Measurements from ENCODE around the gene DLG2. TPM values are rescaled to one million over a fixed set of nuclear protein-coding genes. Genes with fewer than 3 reads are reported as not detected.

The DLG2 gene
- total RNA-seq, 4 donors from 2014 or later = 6.5 to 14.6 (median 7.2) TPM

DNA sequence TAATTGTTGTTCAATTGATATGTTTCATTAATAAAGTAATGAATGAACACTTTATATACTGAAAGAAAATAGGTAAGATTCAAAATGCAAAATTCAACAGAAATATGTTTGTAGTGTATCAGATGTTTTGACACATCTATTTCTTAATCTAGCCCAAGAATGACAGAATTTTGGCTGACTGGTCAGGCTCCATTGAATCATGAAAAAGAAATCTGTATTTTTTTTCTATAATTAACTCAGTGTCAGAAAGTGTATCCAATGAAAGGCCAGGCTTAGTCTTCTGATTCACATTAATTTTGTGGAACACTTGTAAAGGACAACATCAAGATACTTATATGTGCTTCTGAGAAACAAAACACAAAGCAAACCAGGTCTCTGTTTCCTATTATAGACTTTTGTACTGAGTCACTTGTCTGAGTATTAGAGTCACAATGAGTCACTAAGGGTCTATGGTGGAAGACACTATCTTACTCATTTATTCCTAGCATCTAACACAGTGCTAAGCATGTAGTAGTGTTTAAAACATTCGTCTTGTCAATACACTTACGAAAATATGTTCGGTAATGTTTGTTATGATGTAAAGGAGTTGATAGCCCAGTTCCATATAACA is 2043.3 kb downstream of the DLG2 start:
- DNase-seq (ENCODE audit: low spot score in 2 of 2) = no peak
- Histone ChIP-seq H3K27ac (no peak overlapping the region), H3K27me3 (no peaks in the 10 kb centered on the region), H3K9me3 (no peaks in the 10 kb centered on the region), H3K36me3 (no peaks in the 10 kb centered on the region), H3K4me1 (no peaks in the 10 kb centered on the region), H3K4me3 (no peak overlapping the region)
- TF ChIP-seq POLR2A (IDR thresholded peaks at IDR 0.05) (no peak), EP300 (IDR thresholded peaks at IDR 0.05) (no peak)
- TF ChIP-seq, protein P1, sequence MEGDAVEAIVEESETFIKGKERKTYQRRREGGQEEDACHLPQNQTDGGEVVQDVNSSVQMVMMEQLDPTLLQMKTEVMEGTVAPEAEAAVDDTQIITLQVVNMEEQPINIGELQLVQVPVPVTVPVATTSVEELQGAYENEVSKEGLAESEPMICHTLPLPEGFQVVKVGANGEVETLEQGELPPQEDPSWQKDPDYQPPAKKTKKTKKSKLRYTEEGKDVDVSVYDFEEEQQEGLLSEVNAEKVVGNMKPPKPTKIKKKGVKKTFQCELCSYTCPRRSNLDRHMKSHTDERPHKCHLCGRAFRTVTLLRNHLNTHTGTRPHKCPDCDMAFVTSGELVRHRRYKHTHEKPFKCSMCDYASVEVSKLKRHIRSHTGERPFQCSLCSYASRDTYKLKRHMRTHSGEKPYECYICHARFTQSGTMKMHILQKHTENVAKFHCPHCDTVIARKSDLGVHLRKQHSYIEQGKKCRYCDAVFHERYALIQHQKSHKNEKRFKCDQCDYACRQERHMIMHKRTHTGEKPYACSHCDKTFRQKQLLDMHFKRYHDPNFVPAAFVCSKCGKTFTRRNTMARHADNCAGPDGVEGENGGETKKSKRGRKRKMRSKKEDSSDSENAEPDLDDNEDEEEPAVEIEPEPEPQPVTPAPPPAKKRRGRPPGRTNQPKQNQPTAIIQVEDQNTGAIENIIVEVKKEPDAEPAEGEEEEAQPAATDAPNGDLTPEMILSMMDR (IDR thresholded peaks at IDR 0.05) = no peak
- WGBS, 2 donors = 87% methylated on average over 3 of the region's 3 CpGs

DNA sequence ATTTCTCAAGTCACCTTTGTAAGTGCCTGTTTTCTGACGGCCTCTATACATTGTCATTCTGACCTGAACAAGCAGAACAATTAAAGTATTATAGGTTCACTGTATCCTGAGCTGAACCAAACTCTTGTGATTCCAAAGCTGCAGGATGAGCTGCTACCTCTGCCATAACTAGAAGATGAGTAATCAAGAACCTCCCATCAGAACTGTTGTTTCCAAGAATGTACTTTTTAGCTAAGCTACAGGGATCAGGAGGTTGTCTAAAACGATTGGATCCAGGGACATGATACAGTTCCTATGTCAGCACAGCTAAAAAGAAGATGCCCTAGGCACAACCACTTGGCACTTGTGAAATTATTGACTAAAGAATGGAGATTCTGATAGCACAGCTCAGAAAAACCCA is 2052.6 kb downstream of the DLG2 start:
- H3K27ac ChIP-seq = no peak overlapping the region
- H3K36me3 ChIP-seq = no peaks in the 10 kb centered on the region
- no peaks in the 10 kb centered on the region for H3K9me3 ChIP-seq
- 50 to 69% methylated on average over 2 of the region's 2 CpGs for WGBS, 2 donors
- TF ChIP-seq, protein P1 (IDR thresholded peaks at IDR 0.05) = no peak
- no peak for TF ChIP-seq POLR2A (IDR thresholded peaks at IDR 0.05)
- no peak for TF ChIP-seq EP300 (IDR thresholded peaks at IDR 0.05)
- no peaks in the 10 kb centered on the region for H3K4me1 ChIP-seq
- no peaks in the 10 kb centered on the region for H3K27me3 ChIP-seq
- no peak overlapping the region for H3K4me3 ChIP-seq
- DNase-seq (ENCODE audit: low spot score in 2 of 2) = no peak

DNA sequence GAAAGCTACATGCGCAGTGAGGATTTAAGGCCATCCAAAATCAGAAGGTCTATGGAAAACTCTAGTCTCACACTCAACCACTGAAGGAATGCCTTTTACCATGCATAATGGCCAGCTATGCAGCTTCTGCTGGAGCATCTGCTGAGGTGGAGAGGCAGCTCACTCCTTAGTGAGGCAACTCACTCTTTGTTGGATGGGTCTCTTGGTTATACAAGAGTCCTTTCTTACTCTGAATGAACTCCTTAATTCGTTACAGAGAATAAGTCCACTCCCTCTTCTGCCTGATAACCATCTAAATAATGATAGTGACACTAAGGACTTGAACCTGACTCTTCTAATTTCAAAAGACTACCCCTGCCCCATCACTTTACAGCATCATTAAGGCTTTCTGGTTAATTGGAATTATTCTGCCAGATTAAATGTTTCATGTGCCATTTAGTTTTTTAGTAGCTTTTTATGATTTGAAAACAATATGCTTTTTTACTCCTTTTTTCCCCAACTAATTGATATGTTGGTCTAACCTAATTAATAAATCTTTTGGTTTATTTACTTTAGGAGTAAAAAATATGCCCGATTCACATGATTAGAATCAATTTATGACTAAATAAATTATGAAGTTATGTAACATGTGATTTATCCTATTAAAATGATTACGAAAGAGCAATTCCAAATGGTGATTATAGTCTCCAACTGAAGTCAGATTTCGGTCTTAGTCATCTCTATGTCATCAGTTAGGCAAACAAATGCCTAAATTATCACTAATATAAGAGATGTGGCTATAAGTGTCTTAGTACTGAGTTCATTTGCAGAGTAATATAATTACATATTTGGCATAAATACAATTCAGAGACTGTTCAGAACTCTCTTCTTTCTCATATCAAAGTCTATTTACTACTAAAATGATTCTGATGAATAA is 2054.3 kb downstream of the DLG2 start:
- TF ChIP-seq EP300 (IDR thresholded peaks at IDR 0.05) (no peak), POLR2A (IDR thresholded peaks at IDR 0.05) (no peak)
- TF ChIP-seq, protein P1 (IDR thresholded peaks at IDR 0.05) = no peak
- Histone ChIP-seq H3K4me3 (no peak overlapping the region), H3K4me1 (no peaks in the 10 kb centered on the region), H3K36me3 (no peaks in the 10 kb centered on the region), H3K27ac (no peak overlapping the region), H3K9me3 (no peaks in the 10 kb centered on the region), H3K27me3 (no peaks in the 10 kb centered on the region)
- WGBS, 2 donors = 82 to 86% methylated on average over 5 of the region's 5 CpGs
- no peak for DNase-seq (ENCODE audit: low spot score in 2 of 2)

DNA sequence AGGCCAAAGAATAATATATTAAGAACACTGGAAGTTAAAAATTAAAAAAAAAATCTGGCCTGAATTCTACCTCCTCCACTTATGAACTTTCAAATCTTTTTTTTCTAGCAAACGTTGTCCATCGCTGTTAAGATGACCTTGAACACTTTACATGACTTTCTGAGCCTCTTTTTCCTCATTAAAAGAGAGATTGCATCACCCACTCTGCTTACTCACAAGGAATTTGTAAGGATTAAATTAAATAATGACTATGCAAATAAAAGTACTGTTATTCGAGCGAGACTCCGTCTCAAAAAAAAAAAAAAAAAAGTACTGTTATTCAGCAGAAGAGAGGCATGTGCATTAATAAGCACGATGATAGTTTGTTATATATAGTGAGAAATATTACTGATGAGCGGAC is 2055.8 kb downstream of the DLG2 start:
- TF ChIP-seq, protein P1 (IDR thresholded peaks at IDR 0.05) = no peak
- TF ChIP-seq EP300 (IDR thresholded peaks at IDR 0.05) (no peak), POLR2A (IDR thresholded peaks at IDR 0.05) (no peak)
- WGBS, 2 donors = 61 to 64% methylated on average over 7 of the region's 7 CpGs

More for the DNA sequence above, 2055.8 kb downstream of the DLG2 start:
- DNase-seq (ENCODE audit: low spot score in 2 of 2) = no peak
- no peaks in the 10 kb centered on the region for H3K4me1 ChIP-seq
- no peaks in the 10 kb centered on the region for H3K9me3 ChIP-seq
- no peak overlapping the region for H3K27ac ChIP-seq
- no peaks in the 10 kb centered on the region for H3K36me3 ChIP-seq
- H3K4me3 ChIP-seq = no peak overlapping the region
- no peaks in the 10 kb centered on the region for H3K27me3 ChIP-seq

Data from tibial nerve (tissue), 4 donors.